Measurements from ENCODE around the gene SERHL2.
A peak's percentile ranks its signal among the peaks of the same experiment; 100 is the strongest.
"Not testable (repeated sequence)": the region's sequence is repeated elsewhere in the genome, so short reads cannot be mapped to it uniquely, and the experiment has no call there.

Gene SERHL2

DNA sequence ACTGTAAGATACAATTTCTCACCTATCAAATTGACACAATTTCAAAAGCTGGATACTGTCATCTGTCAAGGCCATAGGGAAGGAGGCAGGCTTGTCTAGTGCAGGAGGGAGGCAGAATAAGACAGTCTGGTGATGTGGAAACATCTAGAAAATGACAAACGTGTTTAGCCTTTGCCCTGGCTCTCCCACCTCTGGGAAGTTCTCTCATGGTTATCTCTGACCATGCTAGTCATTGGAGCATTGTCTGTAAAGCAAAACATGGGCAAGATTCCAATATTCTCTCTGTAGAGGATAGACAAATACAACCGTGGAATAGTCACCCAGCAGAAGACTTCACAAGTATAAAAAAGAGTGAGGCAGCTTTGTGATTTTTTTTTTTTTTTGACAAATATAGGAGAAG lies 9.1 kb upstream of the SERHL2 start:
- Mint-ChIP-seq H3K4me3 (no peak overlapping the region), H3K9me3 (no peaks in the 10 kb centered on the region), H3K27ac (ENCODE audit: low read depth) (no peak overlapping the region), H3K36me3 (ENCODE audit: insufficient read depth) (no peaks in the 10 kb centered on the region), H3K4me1 (peaks cover 6% of the 10 kb centered on the region), H3K27me3 (no peaks in the 10 kb centered on the region)
- ATAC-seq (replicated peaks; ENCODE audit: extremely low read depth, poor library complexity, severe bottlenecking) (no peak), DNase-seq (ENCODE audit: low spot score in 2 of 2) (no peak)

DNA sequence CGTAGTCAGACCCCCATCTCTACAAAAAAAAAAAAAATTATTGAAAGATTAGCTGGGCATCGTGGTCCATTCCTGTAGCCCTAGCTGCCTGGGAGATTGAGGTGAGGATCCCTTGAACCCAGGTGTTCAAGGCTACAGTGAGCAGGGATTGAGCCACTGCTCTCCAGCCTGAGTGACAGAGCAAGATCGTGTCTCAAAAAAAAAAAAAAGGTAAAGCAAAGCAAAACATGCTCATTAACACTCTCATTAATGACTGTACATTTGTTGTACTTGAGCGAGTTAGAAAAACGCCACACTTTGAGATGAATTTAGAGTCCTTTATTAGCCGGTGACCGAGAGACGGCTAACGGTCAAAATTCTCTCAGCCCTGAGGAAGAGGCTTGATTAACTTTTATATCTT lies 6.2 kb upstream of the SERHL2 start:
- Mint-ChIP-seq H3K27ac (ENCODE audit: low read depth) (no peak overlapping the region), H3K4me1 (peaks cover 21% of the 10 kb centered on the region), H3K27me3 (no peaks in the 10 kb centered on the region), H3K4me3 (no peak overlapping the region), H3K36me3 (ENCODE audit: insufficient read depth) (no peaks in the 10 kb centered on the region), H3K9me3 (no peaks in the 10 kb centered on the region)
- DNase-seq (ENCODE audit: low spot score in 2 of 2): no peak
- ATAC-seq (replicated peaks; ENCODE audit: extremely low read depth, poor library complexity, severe bottlenecking): no peak

DNA sequence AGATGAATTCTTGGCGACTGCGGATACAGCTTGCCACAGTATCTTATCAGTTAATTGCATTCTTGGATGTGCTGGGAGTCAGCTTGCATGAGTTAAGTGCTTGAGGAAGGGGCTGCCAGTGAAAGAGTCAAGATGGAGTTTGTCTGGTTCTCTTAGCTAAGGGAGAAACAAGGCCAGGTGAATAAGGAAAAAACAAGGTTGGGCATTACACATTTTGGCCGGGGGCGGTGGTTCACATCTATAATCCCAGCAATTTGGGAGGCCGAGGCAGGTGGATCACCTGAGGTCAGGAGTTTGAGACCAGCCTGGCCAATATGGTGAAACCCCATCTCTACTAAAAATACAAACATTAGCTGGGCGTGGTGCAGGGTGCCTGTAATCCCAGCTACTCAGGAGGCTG lies 5.6 kb upstream of the SERHL2 start:
- DNase-seq (ENCODE audit: low spot score in 2 of 2); H3K27me3 Mint-ChIP-seq; H3K9me3 Mint-ChIP-seq; H3K4me3 Mint-ChIP-seq; H3K27ac Mint-ChIP-seq (ENCODE audit: low read depth); ATAC-seq (replicated peaks; ENCODE audit: extremely low read depth, poor library complexity, severe bottlenecking); H3K36me3 Mint-ChIP-seq (ENCODE audit: insufficient read depth): not testable (repeated sequence)
- peaks cover 21% of the 10 kb centered on the region for H3K4me1 Mint-ChIP-seq

DNA sequence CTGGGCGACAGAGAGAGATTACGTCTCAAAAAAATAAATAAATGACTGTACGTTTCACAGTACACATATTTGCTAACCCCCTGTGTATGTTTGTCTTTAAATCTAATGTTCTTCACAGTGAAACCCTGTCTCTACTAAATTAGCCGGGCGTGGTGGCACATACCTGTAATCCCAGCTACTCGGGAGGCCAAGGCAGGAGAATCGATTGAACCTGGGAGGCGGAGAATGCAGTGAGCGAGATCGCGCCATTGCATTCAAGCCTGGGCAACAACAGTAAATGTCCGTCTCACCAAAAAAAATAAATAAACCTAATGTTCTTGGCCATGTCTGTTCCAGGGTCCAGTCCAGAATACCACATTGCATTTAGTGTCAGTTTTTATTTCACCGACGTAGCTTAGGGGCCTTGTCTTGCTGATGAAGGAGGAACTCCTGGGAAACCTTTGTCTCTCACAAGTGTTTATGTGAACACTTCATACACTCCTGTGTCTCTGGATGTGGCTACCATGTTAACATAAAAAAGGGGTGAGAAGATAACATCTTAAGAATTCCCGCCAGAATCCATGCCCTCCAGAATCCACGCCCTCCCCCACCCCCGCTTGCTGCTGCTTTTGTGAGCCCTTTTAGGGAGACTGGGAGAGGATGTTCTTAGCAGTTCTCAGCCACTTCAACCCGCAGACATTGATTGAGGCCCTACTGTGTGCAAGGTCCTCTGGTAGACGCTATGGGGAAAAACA lies 5.0 kb upstream of the SERHL2 start:
- Mint-ChIP-seq H3K9me3 (no peaks in the 10 kb centered on the region), H3K4me3 (no peak overlapping the region), H3K27me3 (no peaks in the 10 kb centered on the region), H3K36me3 (ENCODE audit: insufficient read depth) (peaks cover under 1% of the 10 kb centered on the region), H3K27ac (ENCODE audit: low read depth) (peak overlapping the region; percentile 11), H3K4me1 (peaks cover 21% of the 10 kb centered on the region)
- no peak for DNase-seq (ENCODE audit: low spot score in 2 of 2)
- ATAC-seq (replicated peaks; ENCODE audit: extremely low read depth, poor library complexity, severe bottlenecking): no peak

DNA sequence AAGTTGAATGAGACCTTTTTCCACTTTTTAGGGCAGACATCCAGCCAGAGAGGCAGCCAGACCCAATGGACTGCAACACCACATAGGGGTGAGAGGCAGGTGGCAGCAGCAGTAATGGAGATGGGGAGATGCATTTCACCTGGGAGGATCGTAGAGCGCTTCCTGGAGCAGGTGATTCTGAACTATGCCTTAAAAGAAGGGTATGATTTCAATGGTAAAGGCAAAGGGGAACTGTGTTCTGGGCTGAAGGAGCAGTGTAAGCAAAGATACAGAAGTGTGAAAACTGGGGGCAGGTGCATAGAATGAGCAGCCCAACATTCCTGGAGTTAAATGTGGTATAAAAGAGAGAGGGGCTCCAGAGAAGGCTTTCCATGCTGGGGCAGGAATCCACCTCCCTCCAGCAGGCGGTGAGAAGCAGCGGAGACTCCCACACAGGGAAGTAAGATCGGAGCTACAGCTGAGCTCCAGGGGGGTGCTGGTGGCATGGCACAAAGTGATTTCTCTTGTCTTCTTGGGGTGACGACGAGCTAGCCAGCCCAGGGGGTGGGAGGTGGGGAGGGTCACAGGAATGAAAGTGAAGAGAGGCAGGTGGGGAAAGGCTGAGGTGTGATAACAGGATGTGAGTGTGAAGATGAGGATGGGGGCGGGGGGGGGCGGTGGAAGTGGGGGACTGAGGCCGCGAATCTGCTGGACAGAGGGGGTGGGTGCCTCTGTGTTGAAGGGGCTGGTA lies 4.3 kb upstream of the SERHL2 start:
- peaks cover 2% of the 10 kb centered on the region for H3K36me3 Mint-ChIP-seq (ENCODE audit: insufficient read depth)
- H3K4me1 Mint-ChIP-seq: peaks cover 21% of the 10 kb centered on the region
- no peaks in the 10 kb centered on the region for H3K9me3 Mint-ChIP-seq
- peak overlapping the region; percentile 11 for H3K27ac Mint-ChIP-seq (ENCODE audit: low read depth)
- no peaks in the 10 kb centered on the region for H3K27me3 Mint-ChIP-seq
- DNase-seq (ENCODE audit: low spot score in 2 of 2) (no peak), ATAC-seq (replicated peaks; ENCODE audit: extremely low read depth, poor library complexity, severe bottlenecking) (no peak)
- no peak overlapping the region for H3K4me3 Mint-ChIP-seq

DNA sequence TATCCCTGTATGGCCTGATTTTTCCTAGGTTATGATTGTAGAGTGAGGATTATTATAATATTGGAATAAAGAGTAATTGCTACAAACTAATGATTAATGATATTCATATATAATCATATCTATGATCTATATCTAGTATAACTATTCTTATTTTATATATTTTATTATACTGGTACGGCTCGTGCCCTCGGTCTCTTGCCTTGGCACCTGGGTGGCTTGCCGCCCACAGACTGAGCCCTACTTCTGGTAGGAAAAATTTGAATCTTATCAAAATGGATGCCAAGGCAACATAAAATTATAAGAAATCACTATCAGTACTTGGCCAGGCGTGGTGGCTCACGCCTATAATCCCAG lies 1.5 kb upstream of the SERHL2 start:
- peaks cover 21% of the 10 kb centered on the region for H3K4me1 Mint-ChIP-seq
- ATAC-seq (replicated peaks; ENCODE audit: extremely low read depth, poor library complexity, severe bottlenecking); H3K27me3 Mint-ChIP-seq; DNase-seq (ENCODE audit: low spot score in 2 of 2); H3K36me3 Mint-ChIP-seq (ENCODE audit: insufficient read depth); H3K9me3 Mint-ChIP-seq: not testable (repeated sequence)
- H3K4me3 Mint-ChIP-seq: peak overlapping the region; percentile 75
- H3K27ac Mint-ChIP-seq (ENCODE audit: low read depth): peak overlapping the region; percentile 91

DNA sequence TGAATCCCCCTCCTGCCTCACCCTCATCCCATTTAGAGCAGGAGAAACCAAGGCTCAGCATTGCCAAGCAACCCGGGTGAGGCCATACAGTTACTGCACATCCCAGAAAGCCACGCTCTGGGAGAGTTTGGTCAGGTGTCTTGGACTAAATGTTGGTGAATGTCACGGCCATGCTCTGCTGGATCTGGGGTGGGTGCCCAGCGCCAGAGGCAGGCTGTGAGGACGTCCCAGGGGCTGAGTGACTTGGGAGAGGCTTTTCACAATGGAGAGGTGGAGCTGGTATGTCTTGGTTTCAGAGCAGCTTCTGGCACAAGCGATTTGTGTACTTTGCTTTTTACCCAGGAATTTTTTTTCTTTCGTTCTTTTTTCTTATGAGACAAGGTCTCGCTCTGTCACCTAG lies 6.6 kb downstream of the SERHL2 start:
- ATAC-seq (replicated peaks; ENCODE audit: extremely low read depth, poor library complexity, severe bottlenecking) (no peak), DNase-seq (ENCODE audit: low spot score in 2 of 2) (no peak)
- Mint-ChIP-seq H3K27me3 (no peaks in the 10 kb centered on the region), H3K27ac (ENCODE audit: low read depth) (no peak overlapping the region), H3K4me3 (no peak overlapping the region), H3K4me1 (peaks cover 5% of the 10 kb centered on the region), H3K9me3 (no peaks in the 10 kb centered on the region), H3K36me3 (ENCODE audit: insufficient read depth) (peaks cover 2% of the 10 kb centered on the region)

DNA sequence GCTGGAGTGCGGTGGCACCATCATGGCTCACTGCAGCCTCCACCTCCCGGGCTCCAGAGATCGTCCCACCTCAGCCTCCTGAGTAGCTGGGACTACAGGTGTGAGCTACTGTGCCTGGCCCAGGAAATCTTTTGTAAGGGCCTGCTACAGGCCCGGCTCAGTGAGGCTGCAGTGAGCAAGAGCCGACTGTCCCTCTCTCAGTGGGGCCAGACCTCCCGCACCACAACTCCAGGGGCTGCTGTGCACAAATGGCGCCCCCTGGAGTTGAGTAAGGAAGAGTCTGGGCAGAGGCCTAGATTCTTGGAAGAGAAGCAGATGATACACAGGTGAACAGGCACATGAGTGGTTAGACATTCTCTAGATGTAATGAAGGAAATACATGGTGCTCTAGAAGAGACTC lies 7.0 kb downstream of the SERHL2 start:
- Mint-ChIP-seq H3K4me3 (no peak overlapping the region), H3K36me3 (ENCODE audit: insufficient read depth) (peaks cover 2% of the 10 kb centered on the region), H3K4me1 (peaks cover 5% of the 10 kb centered on the region), H3K9me3 (no peaks in the 10 kb centered on the region), H3K27me3 (no peaks in the 10 kb centered on the region), H3K27ac (ENCODE audit: low read depth) (no peak overlapping the region)
- DNase-seq (ENCODE audit: low spot score in 2 of 2) (no peak), ATAC-seq (replicated peaks; ENCODE audit: extremely low read depth, poor library complexity, severe bottlenecking) (no peak)

DNA sequence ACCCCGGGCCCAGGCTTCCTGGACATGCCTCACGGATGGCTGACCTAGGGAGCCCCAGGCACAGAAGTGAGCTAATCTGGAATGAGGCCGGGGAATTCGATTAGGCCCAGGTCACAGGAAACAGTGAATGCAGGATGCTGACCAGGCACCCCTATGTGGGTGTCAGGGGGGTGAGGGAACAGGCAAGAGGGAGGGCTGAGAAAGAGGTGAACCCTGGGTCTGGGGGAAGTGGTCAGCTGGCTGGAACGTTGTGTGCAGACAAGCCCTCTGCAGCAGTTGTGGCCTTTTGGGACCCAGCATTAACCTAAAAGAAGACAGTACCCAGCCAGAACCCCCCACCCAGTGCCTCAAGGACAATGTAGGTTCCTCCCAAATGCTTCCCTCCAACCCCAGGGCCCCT lies 8.1 kb downstream of the SERHL2 start:
- Mint-ChIP-seq H3K27me3 (no peaks in the 10 kb centered on the region), H3K27ac (ENCODE audit: low read depth) (no peak overlapping the region), H3K9me3 (no peaks in the 10 kb centered on the region), H3K4me1 (peaks cover 5% of the 10 kb centered on the region), H3K4me3 (no peak overlapping the region), H3K36me3 (ENCODE audit: insufficient read depth) (peaks cover 2% of the 10 kb centered on the region)
- DNase-seq (ENCODE audit: low spot score in 2 of 2) (no peak), ATAC-seq (replicated peaks; ENCODE audit: extremely low read depth, poor library complexity, severe bottlenecking) (no peak)

DNA sequence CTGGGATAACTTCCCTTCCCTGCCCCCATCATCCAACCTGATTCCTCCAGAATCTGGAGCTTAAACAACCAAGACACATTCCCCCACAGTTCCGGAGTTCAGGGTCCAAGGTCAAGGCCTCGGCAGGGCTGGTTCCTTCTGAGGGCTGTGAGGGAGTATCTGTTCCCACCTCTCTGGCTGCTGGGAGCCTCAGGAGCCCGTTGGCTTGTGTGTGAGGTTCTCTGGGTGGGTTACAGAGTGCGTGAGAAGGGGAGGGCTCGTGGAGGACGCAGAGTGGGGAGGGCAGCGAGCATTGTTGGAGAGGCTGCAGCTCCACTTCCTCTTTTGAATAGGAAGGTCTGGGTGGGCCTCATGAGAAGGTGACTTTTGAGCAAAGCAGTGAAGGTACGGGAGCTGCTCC lies 8.5 kb downstream of the SERHL2 start:
- no peaks in the 10 kb centered on the region for H3K9me3 Mint-ChIP-seq
- DNase-seq (ENCODE audit: low spot score in 2 of 2): no peak
- peaks cover 2% of the 10 kb centered on the region for H3K36me3 Mint-ChIP-seq (ENCODE audit: insufficient read depth)
- peaks cover 5% of the 10 kb centered on the region for H3K4me1 Mint-ChIP-seq
- H3K27me3 Mint-ChIP-seq: no peaks in the 10 kb centered on the region
- H3K4me3 Mint-ChIP-seq: peak overlapping the region; percentile 37
- no peak overlapping the region for H3K27ac Mint-ChIP-seq (ENCODE audit: low read depth)
- ATAC-seq (replicated peaks; ENCODE audit: extremely low read depth, poor library complexity, severe bottlenecking): no peak

DNA sequence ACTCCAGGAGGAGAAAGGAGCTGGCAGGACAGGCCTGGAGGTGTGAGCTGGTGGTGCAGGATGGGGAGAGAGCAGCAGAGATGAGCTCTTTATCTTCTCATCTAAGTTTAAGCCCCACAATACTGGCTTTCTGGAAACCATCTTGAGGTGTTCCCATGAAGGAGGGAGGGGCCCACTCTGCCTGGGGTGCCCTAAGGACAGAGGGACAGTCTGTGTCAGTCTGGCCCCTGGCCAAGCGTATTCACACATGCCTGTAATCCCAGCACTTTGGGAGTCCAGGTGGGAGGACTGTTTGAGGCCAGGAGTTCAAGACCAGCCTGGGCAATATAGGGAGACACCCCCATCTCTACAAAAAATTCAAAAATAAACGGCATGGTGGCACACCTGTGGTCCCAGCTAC lies 8.9 kb downstream of the SERHL2 start:
- Mint-ChIP-seq H3K9me3 (no peaks in the 10 kb centered on the region), H3K4me1 (peaks cover 5% of the 10 kb centered on the region), H3K36me3 (ENCODE audit: insufficient read depth) (peaks cover 2% of the 10 kb centered on the region), H3K27ac (ENCODE audit: low read depth) (no peak overlapping the region), H3K4me3 (peak overlapping the region; percentile 37), H3K27me3 (no peaks in the 10 kb centered on the region)
- no peak for DNase-seq (ENCODE audit: low spot score in 2 of 2)
- ATAC-seq (replicated peaks; ENCODE audit: extremely low read depth, poor library complexity, severe bottlenecking): no peak

DNA sequence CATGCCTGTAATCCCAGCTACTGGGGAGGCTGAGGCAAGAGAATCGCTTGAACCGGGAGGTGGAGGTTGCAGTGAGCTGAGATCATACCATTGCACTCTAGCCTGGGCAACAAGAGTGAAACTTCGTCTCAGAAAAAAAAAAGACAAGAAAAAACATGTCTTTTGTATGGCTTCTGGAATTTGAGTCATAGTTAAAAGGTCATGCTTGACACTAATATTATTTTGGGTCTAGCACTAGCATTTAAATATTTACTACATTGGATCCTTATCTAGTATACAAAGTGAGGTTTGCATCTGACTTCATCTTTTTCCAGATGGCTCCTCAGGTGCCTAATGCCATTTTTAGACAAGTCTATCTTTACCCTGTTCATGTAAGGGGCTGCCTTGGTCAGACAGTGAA lies 10.2 kb downstream of the SERHL2 start:
- DNase-seq (ENCODE audit: low spot score in 2 of 2); H3K36me3 Mint-ChIP-seq (ENCODE audit: insufficient read depth); H3K4me1 Mint-ChIP-seq; H3K27ac Mint-ChIP-seq (ENCODE audit: low read depth); H3K9me3 Mint-ChIP-seq; H3K4me3 Mint-ChIP-seq; ATAC-seq (replicated peaks; ENCODE audit: extremely low read depth, poor library complexity, severe bottlenecking); H3K27me3 Mint-ChIP-seq: not testable (repeated sequence)

DNA sequence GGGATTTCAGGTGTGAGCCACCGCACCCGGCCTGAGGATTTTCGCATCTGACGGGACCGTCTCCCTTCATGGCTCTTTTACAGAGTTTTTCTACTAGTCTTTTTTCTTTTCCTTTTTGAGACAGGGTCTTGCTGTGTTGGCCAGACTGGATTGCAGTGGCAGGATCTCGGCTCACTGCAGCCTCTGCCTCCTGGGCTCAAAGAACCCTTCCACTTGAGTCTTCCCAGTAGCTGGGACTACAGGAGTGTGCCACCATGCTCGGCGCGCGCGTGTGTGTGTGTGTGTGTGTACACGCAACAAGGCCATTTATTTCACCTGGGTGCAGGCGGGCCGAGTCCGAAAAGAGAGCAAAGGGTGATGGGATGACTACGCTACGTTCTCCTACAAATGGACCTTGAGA lies 10.9 kb downstream of the SERHL2 start:
- H3K4me3 Mint-ChIP-seq: no peak overlapping the region
- ATAC-seq (replicated peaks; ENCODE audit: extremely low read depth, poor library complexity, severe bottlenecking) (no peak), DNase-seq (ENCODE audit: low spot score in 2 of 2) (no peak)
- peaks cover 5% of the 10 kb centered on the region for H3K4me1 Mint-ChIP-seq
- H3K36me3 Mint-ChIP-seq (ENCODE audit: insufficient read depth): peaks cover 4% of the 10 kb centered on the region
- peak overlapping the region; percentile 69 for H3K27ac Mint-ChIP-seq (ENCODE audit: low read depth)
- H3K27me3 Mint-ChIP-seq: no peaks in the 10 kb centered on the region
- no peaks in the 10 kb centered on the region for H3K9me3 Mint-ChIP-seq

All from central memory CD8-positive, alpha-beta T cell (primary cell).